IMR-90 (cell line): Measurements from ENCODE around the gene ATP11B. TPM values are rescaled to one million over a fixed set of nuclear protein-coding genes. Genes with fewer than 3 reads are reported as not detected.

Experiments
- ATAC-seq: fragments of 200-7000 bp; cut with Tn5 transposase; 2 replicates; pipeline ENCODE4 v1.9.1; 2020; ENCODE audit warnings: low read depth, mild to moderate bottlenecking, moderate library complexity
- BruUV-seq: library from RNA; stranded (reverse); fragments of 400-500 nt; replicated peaks from 2 replicates; lab custom pipeline; 2021; lab: Mats Ljungman, UMichigan
- CTCF ChIA-PET: fragments of 300-600 bp; formaldehyde crosslinking; extraction: SDS; loops from one replicate; lab custom pipeline; 2021; ENCODE audit warnings: antibody characterized with exemption; lab: Yijun Ruan, JAX
- POLR2A ChIA-PET: fragments of 300-600 bp; sonication (Branson Sonifier 250); formaldehyde crosslinking; loops from one replicate; lab custom pipeline; 2022; ENCODE audit warnings: antibody characterized with exemption; ENCODE audit not compliant: unreplicated experiment; lab: Charles Lee
- DNase-seq: peaks from one replicate; pipeline ENCODE4 v3.0.0; 2013
- H2AFZ ChIP-seq: replicated peaks from 2 replicates; pipeline ENCODE3; 2013; ENCODE audit warnings: low read length, mild to moderate bottlenecking; ENCODE audit not compliant: poor library complexity
- H2AK5ac ChIP-seq: 2 replicates; pipeline ENCODE4 v1.6.1; 2013; ENCODE audit warnings: low read depth, low read length, inconsistent platforms
- H2AK9ac ChIP-seq: replicated peaks from 2 replicates; pipeline ENCODE3; 2013; ENCODE audit warnings: mild to moderate bottlenecking, low read depth, low read length, moderate library complexity; ENCODE audit not compliant: poor library complexity
- H2BK120ac ChIP-seq: 2 replicates; pipeline ENCODE4 v1.6.1; 2013; ENCODE audit warnings: low read depth, low read length, inconsistent platforms
- H2BK15ac ChIP-seq: 3 replicates; pipeline ENCODE4 v1.6.1; 2013; ENCODE audit warnings: low read depth, low read length, inconsistent platforms
- H2BK20ac ChIP-seq: 2 replicates; pipeline ENCODE4 v1.6.1; 2013; ENCODE audit warnings: low read depth, mild to moderate bottlenecking, inconsistent platforms, low read length, moderate library complexity
- H2BK5ac ChIP-seq: 2 replicates; pipeline ENCODE4 v1.6.1; 2013; ENCODE audit warnings: mild to moderate bottlenecking, low read depth, low read length, inconsistent platforms; ENCODE audit not compliant: poor library complexity, severe bottlenecking
- H3K14ac ChIP-seq: replicated peaks from 2 replicates; pipeline ENCODE4 v1.6.1; 2013; ENCODE audit warnings: low read depth, low read length, inconsistent platforms
- H3K18ac ChIP-seq: 2 replicates; pipeline ENCODE4 v1.6.1; 2013; ENCODE audit warnings: low read depth, low read length, control low read depth
- H3K23ac ChIP-seq: 2 replicates; pipeline ENCODE4 v1.6.1; 2013; ENCODE audit warnings: low read depth, low read length, inconsistent platforms
- H3K27ac ChIP-seq: 2 replicates; pipeline ENCODE4 v1.5.1; 2013; ENCODE audit warnings: mild to moderate bottlenecking, control low read depth, low read length; ENCODE audit not compliant: insufficient read depth
- H3K27me3 ChIP-seq: 2 replicates; pipeline ENCODE4 v1.6.1; 2013; ENCODE audit warnings: low read length; ENCODE audit not compliant: control insufficient read depth, insufficient read depth
- H3K36me3 ChIP-seq: 2 replicates; pipeline ENCODE4 v1.6.1; 2013; ENCODE audit warnings: low read length, mixed read lengths; ENCODE audit not compliant: control insufficient read depth, insufficient read depth
- H3K4ac ChIP-seq: 2 replicates; pipeline ENCODE4 v1.6.1; 2013; ENCODE audit warnings: low read depth, low read length, inconsistent platforms
- H3K4me1 ChIP-seq: 2 replicates; pipeline ENCODE4 v1.6.1; 2013; ENCODE audit warnings: low read length, mixed read lengths; ENCODE audit not compliant: control insufficient read depth, insufficient read depth
- H3K4me2 ChIP-seq: 2 replicates; pipeline ENCODE4 v1.6.1; 2013; ENCODE audit warnings: low read depth, mild to moderate bottlenecking, control low read depth, low read length, moderate library complexity
- H3K4me3 ChIP-seq: 2 replicates; pipeline ENCODE4 v1.5.1; 2013; ENCODE audit warnings: low read depth, mild to moderate bottlenecking, control low read depth, low read length, moderate library complexity; ENCODE audit not compliant: insufficient read depth
- H3K56ac ChIP-seq: 2 replicates; pipeline ENCODE4 v1.6.1; 2013; ENCODE audit warnings: low read length, inconsistent platforms; ENCODE audit not compliant: insufficient read depth; ENCODE audit errors: extremely low read depth
- H3K79me1 ChIP-seq, 2 experiments: 2 replicates each; pipeline ENCODE4 v1.6.1; 2013; ENCODE audit warnings: low read length in 2 of 2, inconsistent platforms in 1 of 2, low read depth in 1 of 2
- H3K9ac ChIP-seq: 2 replicates; pipeline ENCODE4 v1.6.1; 2013; ENCODE audit warnings: low read depth, low read length, control low read depth
- H3K9me1 ChIP-seq: 2 replicates; pipeline ENCODE4 v1.6.1; 2013; ENCODE audit warnings: low read length, inconsistent platforms; ENCODE audit not compliant: insufficient read depth
- H3K9me3 ChIP-seq: 2 replicates; pipeline ENCODE4 v1.6.1; 2013; ENCODE audit warnings: low read length; ENCODE audit not compliant: control insufficient read depth, insufficient read depth
- H4K20me1 ChIP-seq: 2 replicates; pipeline ENCODE4 v1.6.1; 2013; ENCODE audit warnings: low read length, inconsistent platforms; ENCODE audit not compliant: insufficient read depth
- H4K5ac ChIP-seq: 2 replicates; pipeline ENCODE4 v1.6.1; 2013; ENCODE audit warnings: mild to moderate bottlenecking, low read depth, low read length, control low read depth
- H4K8ac ChIP-seq, 2 experiments: 2 replicates each; pipeline ENCODE4 v1.6.1; 2013; ENCODE audit warnings: low read depth in 2 of 2, low read length in 2 of 2, control low read depth in 1 of 2, inconsistent platforms in 1 of 2
- H4K91ac ChIP-seq: 2 replicates; pipeline ENCODE4 v1.6.1; 2013; ENCODE audit warnings: low read depth, low read length, inconsistent platforms; ENCODE audit not compliant: insufficient read depth
- BHLHE40 ChIP-seq: fragments of 150-350 bp; IDR thresholded peaks from 2 replicates; pipeline ENCODE4 v1.6.1; 2016; ENCODE audit warnings: mild to moderate bottlenecking, low read depth, low read length
- CEBPB ChIP-seq: IDR thresholded peaks from 2 replicates; pipeline ENCODE4 v1.6.1; 2012; ENCODE audit warnings: low read depth, low read length, improper control_type of control experiment
- MAFK ChIP-seq: IDR thresholded peaks from 2 replicates; pipeline ENCODE4 v1.6.1; 2012; ENCODE audit warnings: low read depth, low read length, improper control_type of control experiment
- MXI1 ChIP-seq: IDR thresholded peaks from 2 replicates; pipeline ENCODE4 v1.6.1; 2012; ENCODE audit warnings: low read depth, mild to moderate bottlenecking, low read length, moderate library complexity, borderline replicate concordance
- NFE2L2 ChIP-seq: fragments of 150-350 bp; IDR thresholded peaks from 2 replicates; pipeline ENCODE4 v1.6.1; 2016; ENCODE audit warnings: low read depth, mild to moderate bottlenecking, low read length
- RAD21 ChIP-seq: IDR thresholded peaks from 2 replicates; pipeline ENCODE4 v1.6.1; 2012; ENCODE audit warnings: low read length, improper control_type of control experiment
- RCOR1 ChIP-seq: IDR thresholded peaks from 2 replicates; pipeline ENCODE4 v1.6.1; 2012; ENCODE audit warnings: mild to moderate bottlenecking, low read length, improper control_type of control experiment; ENCODE audit not compliant: insufficient replicate concordance
- SMC3 ChIP-seq: fragments of 150-350 bp; IDR thresholded peaks from 2 replicates; pipeline ENCODE4 v1.6.1; 2016; ENCODE audit warnings: low read depth, mild to moderate bottlenecking, antibody characterized with exemption, low read length, moderate library complexity
- WGBS, 2 experiments: methylation state at CpG; one replicate each; pipeline versions ENCODE4 v1.1.5 to v1.1.7; 2013; ENCODE audit warnings: missing lambda C conversion rate in 2 of 2; ENCODE audit not compliant: insufficient read length in 1 of 2; ENCODE audit errors: extremely low coverage in 2 of 2; 5-methylcytosine and 5-hydroxymethylcytosine counted together
- dilution Hi-C: fragments of 300-500 bp; cut with HindIII; formaldehyde crosslinking; loops from one replicate; pipeline ENCODE4 v1.14.3; 2018; ENCODE audit warnings: low sequenced_read_pairs; ENCODE audit not compliant: unreplicated experiment
- in situ Hi-C: fragments of 300-500 bp; cut with MboI; formaldehyde crosslinking; loops from 3 replicates; pipeline ENCODE4 v1.14.3; 2019; ENCODE audit warnings: low sequenced_read_pairs, inconsistent platforms, mixed read lengths
- intact Hi-C: fragments of 100-400 bp; cut with micrococcal nuclease; formaldehyde crosslinking; loops from 2 replicates; pipeline ENCODE4 v1.10.0; 2022
- polyA plus RNA-seq, 3 experiments: library from polyadenylated mRNA; depleted of rRNA; stranded (reverse); fragments of >200 nt; gene quantifications; 2 replicates each; pipeline ENCODE4 v1.2.3, GENCODE V29; 2012; ENCODE audit warnings: low replicate concordance in 1 of 3
- total RNA-seq: library from RNA; depleted of rRNA; stranded (reverse); fragments of >200 nt; gene quantifications from 2 replicates; pipeline ENCODE4 v1.2.3, GENCODE V29; 2012
- TF ChIP-seq, protein P1 (sequence below): fragments of 150-350 bp; IDR thresholded peaks from 2 replicates; pipeline ENCODE4 v1.6.1; 2016; ENCODE audit warnings: low read depth, mild to moderate bottlenecking, low read length, moderate library complexity, borderline replicate concordance
- TF ChIP-seq, protein P2 (sequence below): fragments of 150-350 bp; IDR thresholded peaks from 2 replicates; pipeline ENCODE4 v1.6.1; 2017; ENCODE audit warnings: mild to moderate bottlenecking, antibody characterized with exemption, low read length, low read depth

The ATP11B gene
- total and polyA plus RNA-seq, 2 of the 4 experiments (the other 2 are of a cell fraction) = 10.0 to 39.6 TPM

- Histone ChIP-seq H2BK5ac (no peak overlapping the region), H3K4me1 (no peaks in the 10 kb centered on the region), H3K79me1 (peaks cover 8 to 13% of the 10 kb centered on the region in 2 experiments; a peak in 2 of 4 replicates), H2AFZ (no peak overlapping the region), H2BK20ac (no peak overlapping the region), H2AK5ac (no peak overlapping the region), H3K4me2 (no peak overlapping the region), H3K27ac (no peak overlapping the region), H3K9ac (no peak overlapping the region), H3K56ac (no peak overlapping the region), H3K9me1 (no peaks in the 10 kb centered on the region), H4K8ac (no peak overlapping the region), H3K36me3 (no peaks in the 10 kb centered on the region), H4K5ac (no peak overlapping the region), H3K14ac (no peak overlapping the region), H2AK9ac (no peak overlapping the region), H2BK15ac (no peak overlapping the region), H3K9me3 (no peaks in the 10 kb centered on the region), H4K91ac (no peak overlapping the region), H2BK120ac (no peak overlapping the region), H4K20me1 (no peaks in the 10 kb centered on the region), H3K4ac (no peak overlapping the region), H3K18ac (no peak overlapping the region), H3K4me3 (no peak overlapping the region), H3K27me3 (peaks cover 2% of the 10 kb centered on the region; the same call in 1 of the 2 replicates), H3K23ac (no peak overlapping the region)
- ATAC-seq = no peak
- DNase-seq = no peak
- CTCF ChIA-PET = no interaction called here
- TF ChIP-seq MAFK (no peak), NFE2L2 (no peak), RCOR1 (no peak), SMC3 (no peak), MXI1 (no peak), BHLHE40 (no peak), RAD21 (no peak), CEBPB (no peak)
- TF ChIP-seq, protein P1, sequence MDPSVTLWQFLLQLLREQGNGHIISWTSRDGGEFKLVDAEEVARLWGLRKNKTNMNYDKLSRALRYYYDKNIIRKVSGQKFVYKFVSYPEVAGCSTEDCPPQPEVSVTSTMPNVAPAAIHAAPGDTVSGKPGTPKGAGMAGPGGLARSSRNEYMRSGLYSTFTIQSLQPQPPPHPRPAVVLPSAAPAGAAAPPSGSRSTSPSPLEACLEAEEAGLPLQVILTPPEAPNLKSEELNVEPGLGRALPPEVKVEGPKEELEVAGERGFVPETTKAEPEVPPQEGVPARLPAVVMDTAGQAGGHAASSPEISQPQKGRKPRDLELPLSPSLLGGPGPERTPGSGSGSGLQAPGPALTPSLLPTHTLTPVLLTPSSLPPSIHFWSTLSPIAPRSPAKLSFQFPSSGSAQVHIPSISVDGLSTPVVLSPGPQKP = no peak
- TF ChIP-seq, protein P2, sequence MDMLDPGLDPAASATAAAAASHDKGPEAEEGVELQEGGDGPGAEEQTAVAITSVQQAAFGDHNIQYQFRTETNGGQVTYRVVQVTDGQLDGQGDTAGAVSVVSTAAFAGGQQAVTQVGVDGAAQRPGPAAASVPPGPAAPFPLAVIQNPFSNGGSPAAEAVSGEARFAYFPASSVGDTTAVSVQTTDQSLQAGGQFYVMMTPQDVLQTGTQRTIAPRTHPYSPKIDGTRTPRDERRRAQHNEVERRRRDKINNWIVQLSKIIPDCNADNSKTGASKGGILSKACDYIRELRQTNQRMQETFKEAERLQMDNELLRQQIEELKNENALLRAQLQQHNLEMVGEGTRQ = no peak
- POLR2A ChIA-PET = no interaction called here
- BruUV-seq = no TSS peak
- in situ Hi-C loops = no loop called here
- dilution Hi-C loops = no loop called here
- no CpG with 5 or more reads among the region's 1 CpG for WGBS, 2 experiments
- intact Hi-C loops = loop anchor here (5.0 kb wide), 1 partner anchor 47 kb away; no protein-coding TSS in a partner anchor
Observed at GRCh38 chr3:182790612-182791011, 2.7 kb upstream of the ATP11B start.
